NCI-H2227 treated with DMSO at 0.1 percent for 48 hours (cell line): ENCODE measurements around the gene ERICH4.

Source experiments
- DNase-seq: peaks from one replicate; lab custom pipeline; 2025; lab: John Stamatoyannopoulos, UW

The ERICH4 gene

GRCh38 chr19:41414461-41414860, 28.5 kb upstream of the ERICH4 start:
- DNase-seq = no peak

- no peak for DNase-seq
Measured at GRCh38 chr19:41415154-41415571, 27.8 kb upstream of the ERICH4 start.

- DNase-seq = no peak
Measured at GRCh38 chr19:41416194-41416674, 26.7 kb upstream of the ERICH4 start.

- DNase-seq = no peak
Measured at GRCh38 chr19:41420101-41420880, 22.7 kb upstream of the ERICH4 start.

- DNase-seq = no peak
Measured at GRCh38 chr19:41421314-41421713, 21.6 kb upstream of the ERICH4 start.

- DNase-seq = no peak
Measured at GRCh38 chr19:41421973-41422372, 21.0 kb upstream of the ERICH4 start.

- no peak for DNase-seq
Measured at GRCh38 chr19:41422456-41422855, 20.5 kb upstream of the ERICH4 start.

- no peak for DNase-seq
Measured at GRCh38 chr19:41422955-41423354, 20.0 kb upstream of the ERICH4 start.

- no peak for DNase-seq
Measured at GRCh38 chr19:41424335-41425173, 18.4 kb upstream of the ERICH4 start.

GRCh38 chr19:41425174-41426115, 17.5 kb upstream of the ERICH4 start:
- no peak for DNase-seq

GRCh38 chr19:41426116-41426841, 16.7 kb upstream of the ERICH4 start:
- DNase-seq = no peak

GRCh38 chr19:41426952-41427646, 15.9 kb upstream of the ERICH4 start, which contains the start of gene B3GNT8:
Gene B3GNT8 (minus strand): TSS chr19:41427374. CDS start chr19:41426778, 596 bp downstream.
- peak; percentile 89 for DNase-seq

GRCh38 chr19:41427647-41428480, 15.1 kb upstream of the ERICH4 start:
- DNase-seq = no peak

- DNase-seq = no peak
Measured at GRCh38 chr19:41428481-41428859, 14.5 kb upstream of the ERICH4 start.

- DNase-seq = no peak
Measured at GRCh38 chr19:41430922-41431321, 12.0 kb upstream of the ERICH4 start.

GRCh38 chr19:41431426-41432386, 11.2 kb upstream of the ERICH4 start:
- DNase-seq = no peak

- DNase-seq = no peak
Measured at GRCh38 chr19:41433171-41433570, 9.8 kb upstream of the ERICH4 start.

GRCh38 chr19:41434450-41434849, 8.5 kb upstream of the ERICH4 start:
- no peak for DNase-seq
